Ecto neural progenitor cell (in vitro differentiated cells): ENCODE measurements around the gene ACSF3.
"Not testable (repeated sequence)": the region's sequence is repeated elsewhere in the genome, so short reads cannot be mapped to it uniquely, and the experiment has no call there.

Experiments
- DNase-seq: peaks from one replicate; pipeline ENCODE4 v3.0.0-alpha.2; 2018; ENCODE audit warnings: low spot score

The ACSF3 gene

DNA sequence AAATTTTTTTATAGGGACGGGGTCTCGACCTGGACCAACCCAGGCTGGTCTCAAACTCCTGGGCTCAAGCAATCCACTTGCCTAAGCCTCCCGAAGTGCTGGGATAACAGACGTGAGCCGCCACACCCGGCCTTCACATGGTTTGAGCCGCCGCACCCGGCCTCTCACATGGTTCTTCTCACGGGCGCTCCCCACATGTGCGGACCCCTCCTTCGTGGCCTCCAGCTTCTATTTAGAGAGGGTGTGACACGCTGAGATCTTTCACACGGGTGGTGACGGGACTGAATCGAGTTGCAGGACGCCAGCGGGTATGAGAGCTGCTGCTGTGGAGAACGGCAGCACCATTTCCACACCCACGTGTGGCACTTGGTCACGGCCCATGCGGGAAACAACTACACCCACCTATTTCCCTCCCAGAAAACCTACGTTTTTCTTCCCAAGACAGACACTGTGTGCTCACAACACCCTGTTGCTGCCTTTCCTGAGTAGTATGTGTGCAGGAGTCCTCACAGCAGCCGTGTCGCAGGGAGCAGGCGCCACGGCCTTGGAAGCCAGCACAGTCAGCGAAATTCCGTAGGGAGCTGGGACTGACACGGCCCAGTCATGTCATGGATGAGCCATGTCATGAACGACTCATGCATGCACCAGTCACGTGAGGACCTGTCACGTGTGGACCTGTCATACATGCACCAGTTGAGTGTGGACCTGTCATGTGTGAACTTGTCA is 20.1 kb upstream of the ACSF3 start:
- no peak for DNase-seq

DNA sequence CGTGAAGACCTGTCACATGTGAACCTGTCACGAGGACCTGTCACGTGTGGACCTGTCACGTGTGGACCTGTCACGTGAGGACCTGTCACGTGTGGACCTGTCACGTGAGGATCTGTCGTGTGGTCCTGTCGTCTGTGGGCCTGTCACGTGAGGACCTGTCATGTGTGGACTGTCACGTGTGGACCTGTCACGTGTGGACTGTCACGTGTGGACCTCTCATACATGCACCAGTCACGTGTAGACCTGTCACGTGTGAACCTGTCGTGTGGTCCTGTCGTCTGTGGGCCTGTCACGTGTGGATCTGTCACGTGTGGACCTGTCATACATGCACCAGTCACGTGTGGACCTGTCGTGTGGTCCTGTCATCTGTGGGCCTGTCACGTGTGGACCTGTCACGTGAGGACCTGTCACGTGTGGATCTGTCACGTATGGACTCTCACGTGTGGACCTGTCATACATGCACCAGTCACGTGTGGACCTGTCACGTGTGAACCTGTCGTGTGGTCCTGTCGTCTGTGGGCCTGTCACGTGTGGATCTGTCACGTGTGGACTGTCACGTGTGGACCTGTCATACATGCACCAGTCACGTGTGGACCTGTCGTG is 19.5 kb upstream of the ACSF3 start:
- not testable (repeated sequence) for DNase-seq

DNA sequence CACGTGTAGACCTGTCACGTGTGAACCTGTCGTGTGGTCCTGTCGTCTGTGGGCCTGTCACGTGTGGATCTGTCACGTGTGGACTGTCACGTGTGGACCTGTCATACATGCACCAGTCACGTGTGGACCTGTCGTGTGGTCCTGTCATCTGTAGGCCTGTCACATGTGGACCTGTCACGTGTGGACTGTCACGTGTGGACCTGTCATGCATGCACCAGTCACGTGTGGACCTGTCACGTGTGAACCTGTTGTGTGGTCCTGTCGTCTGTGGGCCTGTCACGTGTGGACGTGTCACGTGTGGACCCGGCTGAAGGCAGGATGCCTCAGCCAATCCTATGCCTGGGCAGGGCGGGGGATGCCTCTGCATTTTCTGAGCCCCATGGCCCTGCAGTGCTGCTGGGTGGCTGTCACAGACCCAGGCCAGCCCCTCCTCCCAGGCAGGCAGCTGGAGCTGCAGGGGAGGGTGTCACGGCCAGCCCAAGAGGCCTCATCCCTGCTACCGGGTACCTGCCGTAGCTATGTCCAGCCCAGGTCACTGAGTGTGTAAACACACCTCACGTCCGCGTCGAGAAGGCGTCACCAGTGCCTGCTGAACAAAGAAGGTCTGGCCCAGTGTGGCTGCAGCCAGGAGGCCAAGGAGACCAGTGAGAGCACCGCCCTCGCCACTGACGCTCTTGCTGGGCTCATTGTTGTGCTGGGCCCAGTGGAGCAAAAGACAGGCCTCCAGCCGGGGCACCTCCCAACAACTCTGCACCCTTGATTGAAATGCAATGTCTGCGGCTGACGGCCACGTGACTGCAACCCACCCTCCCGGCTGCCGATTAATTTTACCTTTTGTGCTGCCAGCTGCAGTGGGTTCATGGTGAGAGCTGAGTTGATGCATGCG is 18.6 kb upstream of the ACSF3 start:
- DNase-seq, result no peak

DNA sequence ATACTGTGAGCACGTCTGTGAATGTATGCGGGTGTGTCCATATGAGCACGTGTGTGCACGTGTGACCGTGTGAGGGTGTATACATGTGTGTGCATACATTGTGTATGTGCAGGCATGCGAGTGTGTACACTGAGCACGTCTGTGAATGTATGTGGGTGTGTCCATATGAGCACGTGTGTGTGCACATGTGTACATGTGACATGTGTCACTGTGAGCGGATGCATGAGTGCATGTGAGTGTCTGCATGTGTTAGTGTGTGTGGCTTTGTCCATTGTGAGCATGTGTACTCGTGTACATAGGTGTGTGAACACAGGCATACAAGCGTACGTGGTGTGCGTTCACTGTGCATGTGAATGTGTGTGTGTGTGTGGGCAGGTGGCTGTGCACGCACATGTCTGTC is 17.5 kb upstream of the ACSF3 start:
- DNase-seq, result no peak

DNA sequence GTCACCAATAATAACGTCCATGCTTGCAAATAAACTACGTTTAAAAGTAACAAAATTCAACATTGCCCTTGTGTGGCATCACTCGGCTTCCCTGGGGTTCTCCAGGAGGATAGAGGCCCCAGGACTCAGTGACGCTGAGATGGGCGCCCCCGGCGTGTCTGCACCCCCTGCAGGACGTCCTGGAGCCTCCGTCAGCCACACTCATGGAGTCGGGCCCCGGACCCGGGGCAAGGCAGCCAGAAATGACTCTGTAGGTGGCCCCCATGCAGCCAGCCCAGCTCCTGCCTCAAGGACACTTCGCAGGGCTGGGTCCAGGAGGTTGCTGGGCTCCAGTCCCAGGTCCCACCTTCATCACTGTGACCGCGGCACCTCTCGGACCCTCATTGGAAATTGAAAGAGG is 16.6 kb upstream of the ACSF3 start:
- DNase-seq, result no peak

- DNase-seq, result no peak
Observed at GRCh38 chr16:89078172-89078571, 15.5 kb upstream of the ACSF3 start.

- DNase-seq, result no peak
Observed at GRCh38 chr16:89079434-89079980, 14.1 kb upstream of the ACSF3 start.

- DNase-seq, result no peak
Observed at GRCh38 chr16:89080196-89080853, 13.3 kb upstream of the ACSF3 start.

GRCh38 chr16:89081556-89081955 is 12.1 kb upstream of the ACSF3 start:
- no peak for DNase-seq

DNA sequence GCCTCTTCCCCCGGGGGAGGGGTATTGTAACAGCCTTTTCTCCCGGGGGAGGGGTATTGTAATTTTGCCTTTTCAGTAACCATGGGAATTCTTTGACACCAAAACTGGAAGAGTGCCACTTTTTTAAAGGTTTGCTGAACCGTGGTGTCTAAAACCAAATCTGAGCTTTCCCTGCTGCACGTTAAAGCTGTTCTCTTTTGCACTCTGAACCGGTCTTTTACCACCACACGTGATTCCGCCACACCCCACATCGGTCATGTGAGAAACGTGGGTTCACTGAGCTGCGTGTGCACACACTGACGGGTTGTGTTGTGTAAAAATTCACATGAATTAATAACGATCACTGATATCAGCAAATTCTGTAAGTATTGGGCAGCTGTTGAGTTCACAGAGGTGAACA is 9.2 kb upstream of the ACSF3 start:
- DNase-seq, result no peak

GRCh38 chr16:89084814-89085612 is 8.6 kb upstream of the ACSF3 start:
- DNase-seq, result no peak

DNA sequence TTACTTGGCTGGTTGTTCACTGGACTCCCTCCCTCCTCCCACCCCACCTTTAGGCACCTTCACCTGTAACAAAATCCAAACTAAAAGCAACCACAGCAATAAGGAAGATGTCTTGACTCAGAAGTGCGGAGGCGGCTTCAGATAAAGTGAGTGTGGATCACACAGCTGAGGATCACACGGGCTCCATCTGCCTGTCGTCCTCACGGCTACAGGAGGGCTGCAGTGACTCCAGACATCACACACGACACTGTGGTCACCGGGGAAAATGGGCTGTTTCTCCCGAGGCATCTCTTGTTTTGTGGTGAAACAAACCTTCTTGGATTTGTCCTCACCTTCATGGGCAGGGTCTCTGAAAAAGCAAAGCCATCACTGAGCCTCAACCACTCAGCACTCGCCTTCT is 7.9 kb upstream of the ACSF3 start:
- DNase-seq, result no peak

GRCh38 chr16:89087922-89088497 is 5.6 kb upstream of the ACSF3 start:
- no peak for DNase-seq

- no peak for DNase-seq
Observed at GRCh38 chr16:89089120-89089519, 4.5 kb upstream of the ACSF3 start.

DNA sequence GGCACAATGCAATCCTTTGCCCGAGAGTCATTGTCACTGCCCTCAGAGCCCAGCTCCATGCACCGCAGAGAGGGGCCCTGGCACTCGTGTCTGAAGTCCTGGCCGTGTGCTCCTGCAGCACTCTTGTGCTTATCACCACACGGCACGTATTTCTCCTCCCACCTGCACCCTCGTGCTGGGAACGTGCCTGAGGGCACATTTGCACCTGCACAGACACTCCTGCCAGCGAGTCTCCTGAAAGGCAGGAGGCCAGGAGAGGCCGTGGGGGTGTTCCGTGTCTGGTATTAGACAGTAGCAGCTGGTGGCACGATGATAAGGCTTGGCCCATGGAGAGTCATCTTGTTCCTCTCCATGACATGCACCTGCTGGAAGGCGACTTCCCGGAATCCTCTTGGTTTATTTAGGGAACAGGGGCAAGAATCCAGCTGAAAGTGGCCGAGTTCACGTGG is 3.4 kb upstream of the ACSF3 start:
- no peak for DNase-seq

DNA sequence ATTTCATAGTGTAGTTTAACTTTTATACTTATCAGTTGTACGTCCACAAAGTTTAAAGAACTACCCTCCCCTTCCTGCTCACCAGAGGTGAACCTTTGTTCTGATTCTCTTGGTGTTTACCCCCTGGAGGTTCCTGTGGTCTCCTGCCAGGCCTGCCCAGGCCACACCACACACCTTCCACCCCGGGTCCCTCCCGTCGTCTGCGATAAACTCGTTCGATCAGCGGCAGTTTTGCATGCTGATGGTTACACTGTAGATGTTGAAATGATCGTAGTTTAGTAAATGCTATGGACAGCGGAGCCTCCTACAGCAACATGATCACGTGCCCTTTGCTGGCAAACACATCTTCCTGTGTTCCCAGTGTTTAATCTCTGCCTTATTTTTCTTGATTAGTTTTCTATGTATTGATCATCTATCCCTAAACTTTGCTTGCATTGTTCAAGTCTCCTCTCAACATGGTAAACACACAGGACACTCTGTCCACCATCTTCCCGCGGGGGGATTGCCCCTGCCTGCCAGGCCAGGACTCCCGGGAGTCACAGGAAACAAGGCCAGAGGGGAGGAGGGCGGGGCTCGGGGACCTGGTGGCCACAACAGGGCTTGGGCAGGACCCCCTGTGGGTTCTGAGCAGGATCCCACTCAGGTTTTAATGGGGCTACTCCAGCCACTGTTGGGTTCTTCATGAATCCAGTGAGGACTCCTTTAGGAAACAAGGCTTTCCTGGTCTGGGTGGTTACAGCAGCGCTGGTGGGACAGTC is 2.8 kb upstream of the ACSF3 start:
- no peak for DNase-seq

- no peak for DNase-seq
Observed at GRCh38 chr16:89092013-89092412, 1.6 kb upstream of the ACSF3 start.

DNA sequence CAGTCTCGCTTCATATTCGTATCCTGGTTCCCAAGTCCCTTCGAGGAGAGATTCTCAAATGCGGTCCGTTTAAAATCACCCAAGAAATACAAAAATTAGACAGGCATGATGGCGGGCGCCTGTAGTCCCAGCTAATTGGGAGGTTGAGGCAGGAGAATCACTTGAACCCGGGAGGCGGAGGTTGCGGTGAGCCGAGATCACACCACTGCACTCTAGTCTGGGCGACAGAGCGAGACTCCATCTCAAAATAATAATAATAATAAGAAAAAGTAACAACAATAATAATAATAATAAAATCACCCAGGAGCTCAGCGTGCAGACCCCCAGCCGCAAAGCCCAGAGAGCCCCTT is 425 bp upstream of the ACSF3 start:
- not testable (repeated sequence) for DNase-seq

DNA sequence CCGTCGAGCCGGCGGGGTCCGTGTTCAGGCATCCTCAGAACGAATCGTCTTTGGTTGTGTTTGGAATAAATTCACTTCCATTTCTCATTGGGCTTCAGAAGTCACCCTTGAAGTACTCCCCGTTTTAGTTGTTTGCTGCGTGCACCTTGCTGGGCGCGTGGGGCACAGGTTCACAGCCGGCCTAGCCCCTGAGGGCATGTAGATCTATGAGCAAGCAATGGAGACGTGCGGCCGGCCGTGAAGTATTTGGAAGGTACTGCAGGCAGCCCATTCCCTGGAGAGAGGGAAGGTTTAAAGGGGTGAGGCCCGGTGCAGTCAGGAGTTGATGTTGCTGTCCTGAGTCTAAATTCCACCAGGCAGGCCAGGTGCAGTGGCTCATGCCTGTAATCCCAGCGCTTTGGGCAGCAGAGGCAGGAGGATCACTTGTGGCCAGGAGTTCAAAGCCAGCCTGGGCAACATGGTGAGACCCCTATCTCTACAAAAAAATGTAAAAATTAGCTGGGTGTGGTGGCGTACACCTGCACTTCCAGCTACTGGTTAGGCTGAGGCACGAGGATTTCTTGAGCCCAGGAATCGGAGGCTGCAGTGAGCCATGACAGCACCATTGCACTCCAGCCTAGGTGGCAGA is 714 bp downstream of the ACSF3 start:
- DNase-seq, result no peak

DNA sequence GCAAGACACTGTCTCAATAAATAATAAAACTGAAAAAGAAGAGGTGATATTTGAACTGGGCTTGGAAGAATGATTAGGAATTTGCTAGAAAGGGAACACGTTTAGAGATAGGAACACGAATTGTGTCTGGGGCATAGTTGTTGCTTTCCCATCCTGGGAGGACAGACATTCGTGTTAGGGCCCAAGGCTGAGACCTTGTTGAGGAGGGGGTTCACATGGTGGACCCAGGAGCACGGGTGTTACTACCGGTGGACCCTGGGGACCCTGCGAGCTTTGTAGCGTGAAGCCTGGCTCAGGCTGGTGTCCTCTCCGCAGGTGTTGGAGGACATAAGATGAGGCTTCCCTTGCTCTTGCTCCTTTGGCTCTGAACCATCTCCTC is 1.2 kb downstream of the ACSF3 start:
- no peak for DNase-seq
